ENCODE measurements around the gene LIF. TPM values are rescaled to one million over a fixed set of nuclear protein-coding genes. Genes with fewer than 3 reads are reported as not detected.

The LIF gene
- polyA plus RNA-seq, 1 of the 3 experiments (the other 2 are of a cell fraction): 24.6 TPM

DNA sequence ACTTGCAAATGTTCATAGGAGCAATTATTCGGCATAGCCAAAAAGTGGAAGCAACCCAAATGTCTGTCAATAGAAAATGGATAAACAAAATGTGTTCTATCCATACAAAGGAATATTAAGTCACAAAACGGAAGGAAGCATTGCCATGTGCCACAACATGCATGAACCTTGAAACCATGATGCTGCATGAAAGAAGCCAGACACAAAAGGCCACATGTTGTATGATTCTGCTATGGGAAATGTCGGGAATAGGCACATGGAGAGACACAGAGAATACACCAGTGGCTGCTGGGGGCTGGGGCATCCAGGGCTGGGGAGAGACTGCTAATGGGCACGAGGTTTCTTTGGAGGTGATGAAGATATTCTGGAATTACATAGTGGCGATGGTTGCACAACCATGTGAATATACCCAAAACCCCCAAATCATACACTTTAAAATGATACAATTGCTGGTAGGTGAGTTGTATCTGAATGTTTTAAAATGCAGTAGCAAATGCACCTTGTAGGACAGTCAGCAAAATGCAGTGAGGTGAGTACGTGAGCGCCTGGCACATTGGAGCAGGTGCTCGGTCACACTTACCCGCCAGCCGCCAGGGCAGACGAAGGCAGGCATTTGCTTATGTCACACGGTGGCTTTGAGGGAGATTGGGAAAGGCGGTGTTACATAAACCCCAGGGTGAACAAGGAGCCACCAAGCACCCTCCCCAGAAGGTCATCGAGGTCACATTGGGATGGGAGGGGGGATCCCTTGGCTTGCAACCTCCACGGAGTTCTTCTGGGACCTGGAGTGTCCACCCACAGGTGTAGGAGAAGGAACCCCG lies 26.4 kb upstream of the LIF start (continued):
- TF ChIP-seq ZBTB33 (IDR thresholded peaks at IDR 0.05; ENCODE audit: borderline replicate concordance, low read depth): no peak
- no peak for TF ChIP-seq ELF1 (IDR thresholded peaks at IDR 0.05)
- TF ChIP-seq NRF1 (IDR thresholded peaks at IDR 0.05; ENCODE audit: low read depth, low read length): no peak

DNA sequence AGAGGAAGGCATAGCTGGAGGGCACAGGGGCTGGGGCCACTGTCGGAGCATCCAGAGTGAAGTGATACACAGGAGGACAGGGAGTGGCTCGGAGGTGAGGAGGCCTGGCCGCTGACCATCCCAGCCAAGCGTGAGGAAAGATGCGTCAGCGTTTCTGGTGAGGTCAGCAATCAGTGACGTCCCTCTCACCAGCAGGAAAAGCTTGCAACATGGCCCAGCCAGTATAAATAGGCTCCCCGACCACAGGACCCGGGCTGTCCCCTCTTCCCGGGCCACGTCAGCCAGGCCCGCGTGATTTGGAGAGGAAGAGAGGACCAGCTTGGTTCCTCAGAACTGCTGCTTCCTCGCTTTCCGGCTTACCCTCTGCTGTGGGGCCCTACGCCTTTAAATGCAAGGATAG lies 24.3 kb upstream of the LIF start:
- no peak for DNase-seq
- no peaks in the 10 kb centered on the region for H3K36me3 ChIP-seq (replicated peaks in 1 of 2; ENCODE audit: control insufficient read depth in 1 of 2, insufficient read depth in 2 of 2, low read length in 1 of 2)
- H3K79me2 ChIP-seq (ENCODE audit: insufficient read depth): no peaks in the 10 kb centered on the region
- no peak for TF ChIP-seq REST (IDR thresholded peaks at IDR 0.05; ENCODE audit: low read depth, low read length)
- no peak for TF ChIP-seq CHD2 (IDR thresholded peaks at IDR 0.05; ENCODE audit: low read length, partially characterized antibody)
- no peak for TF ChIP-seq USF2 (IDR thresholded peaks at IDR 0.05; ENCODE audit: borderline replicate concordance, low read depth, low read length)
- no peak for TF ChIP-seq FOXJ3 (CRISPR knock-in tag; IDR thresholded peaks at IDR 0.05)
- TF ChIP-seq, protein P1, sequence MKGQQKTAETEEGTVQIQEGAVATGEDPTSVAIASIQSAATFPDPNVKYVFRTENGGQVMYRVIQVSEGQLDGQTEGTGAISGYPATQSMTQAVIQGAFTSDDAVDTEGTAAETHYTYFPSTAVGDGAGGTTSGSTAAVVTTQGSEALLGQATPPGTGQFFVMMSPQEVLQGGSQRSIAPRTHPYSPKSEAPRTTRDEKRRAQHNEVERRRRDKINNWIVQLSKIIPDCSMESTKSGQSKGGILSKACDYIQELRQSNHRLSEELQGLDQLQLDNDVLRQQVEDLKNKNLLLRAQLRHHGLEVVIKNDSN (IDR thresholded peaks at IDR 0.05; ENCODE audit: borderline replicate concordance, low read depth): no peak
- TF ChIP-seq RFX5 (IDR thresholded peaks at IDR 0.05; ENCODE audit: low read length): no peak
- no peak for TF ChIP-seq YY1 (IDR thresholded peaks at IDR 0.05; ENCODE audit: low read depth)
- TF ChIP-seq TAF1 (IDR thresholded peaks at IDR 0.05; ENCODE audit: borderline replicate concordance, low read depth, low read length): no peak
- H3F3A ChIP-seq (replicated peaks; ENCODE audit: insufficient read depth): peaks cover 3% of the 10 kb centered on the region
- no peak overlapping the region for H2AFZ ChIP-seq (ENCODE audit: low read depth)
- H3K9ac ChIP-seq: no peak overlapping the region
- H4K20me1 ChIP-seq (ENCODE audit: insufficient read depth): no peaks in the 10 kb centered on the region
- H3K27me3 ChIP-seq (ENCODE audit: insufficient read depth): no peaks in the 10 kb centered on the region
- no peaks in the 10 kb centered on the region for H3K9me2 ChIP-seq
- H3K9me3 ChIP-seq: no peaks in the 10 kb centered on the region
- no peak overlapping the region for H3K4me2 ChIP-seq
- H3K4me1 ChIP-seq (ENCODE audit: control insufficient read depth in 1 of 2, insufficient read depth in 2 of 2, low read depth in 1 of 2, low read length in 1 of 2): no peaks in the 10 kb centered on the region; a peak in 1 of 4 replicates
- 87% methylated on average over 11 of the region's 16 CpGs for WGBS (ENCODE audit: low lambda C conversion rate)
- no peak overlapping the region for H3K27ac ChIP-seq (ENCODE audit: low read depth in 2 of 2, low read length in 1 of 2)
- POLR2A ChIA-PET: no interaction called here
- CTCF ChIA-PET: interaction anchor here (1.1 to 3.8 kb wide), 3 partner anchors 15 to 163 kb away, joined by 3 to 11 read pairs (median 9); no protein-coding TSS in a partner anchor
- H3K4me3 ChIP-seq (ENCODE audit: low read depth in 2 of 2, low read length in 1 of 2): no peak overlapping the region

Data from SK-N-SH (cell line).